GM18520 (cell line): ENCODE results near the gene NSMF.

Source experiments
- ATAC-seq: cut with Tn5 transposase; IDR thresholded peaks from one replicate; pipeline ENCODE4 v1.9.1; 2021; ENCODE audit not compliant: unreplicated experiment

NSMF gene

DNA sequence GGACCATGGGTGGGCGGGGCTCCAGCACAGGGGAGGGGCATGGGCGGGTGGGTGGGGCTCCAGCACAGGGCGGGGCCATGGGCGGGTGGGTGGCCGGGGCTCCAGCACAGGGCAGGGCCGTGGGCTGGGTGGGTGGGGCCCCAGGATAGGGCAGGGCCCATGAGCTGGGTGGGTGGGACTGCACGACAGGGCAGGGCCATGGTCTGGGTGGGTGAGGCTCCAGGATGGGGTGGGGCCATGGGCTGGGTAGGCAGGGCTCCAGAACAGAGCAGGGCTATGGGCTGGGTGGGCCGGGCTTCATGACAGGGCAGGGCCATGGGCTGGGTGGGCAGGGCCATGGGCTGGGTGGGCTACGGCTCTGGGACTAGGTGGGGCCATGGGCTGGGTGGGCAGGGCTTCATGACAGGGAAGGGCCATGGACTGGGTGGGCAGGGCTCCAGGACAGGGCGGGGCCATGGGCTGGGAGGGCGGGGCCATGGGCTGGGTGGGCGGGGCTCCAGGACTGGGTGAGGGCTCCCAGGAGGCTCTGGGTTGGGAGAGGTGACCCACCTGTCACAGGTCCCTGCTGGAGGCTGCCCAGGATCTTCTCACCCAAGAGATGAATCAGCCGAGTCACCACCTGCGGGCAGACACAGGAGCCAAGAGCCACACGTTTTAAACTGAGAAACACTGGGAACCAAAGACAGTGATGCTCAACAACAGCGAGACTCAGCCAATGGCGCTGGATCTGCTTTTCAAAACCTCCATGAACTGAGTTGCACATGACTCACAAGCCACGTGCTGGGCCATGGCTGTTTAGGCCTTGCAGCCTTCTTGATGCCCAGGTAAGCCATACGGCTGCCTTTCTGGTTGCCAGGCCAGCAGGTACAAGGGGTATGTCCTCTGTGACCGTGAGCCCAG, 33.6 kb upstream of the NSMF start:
- no peak for ATAC-seq

DNA sequence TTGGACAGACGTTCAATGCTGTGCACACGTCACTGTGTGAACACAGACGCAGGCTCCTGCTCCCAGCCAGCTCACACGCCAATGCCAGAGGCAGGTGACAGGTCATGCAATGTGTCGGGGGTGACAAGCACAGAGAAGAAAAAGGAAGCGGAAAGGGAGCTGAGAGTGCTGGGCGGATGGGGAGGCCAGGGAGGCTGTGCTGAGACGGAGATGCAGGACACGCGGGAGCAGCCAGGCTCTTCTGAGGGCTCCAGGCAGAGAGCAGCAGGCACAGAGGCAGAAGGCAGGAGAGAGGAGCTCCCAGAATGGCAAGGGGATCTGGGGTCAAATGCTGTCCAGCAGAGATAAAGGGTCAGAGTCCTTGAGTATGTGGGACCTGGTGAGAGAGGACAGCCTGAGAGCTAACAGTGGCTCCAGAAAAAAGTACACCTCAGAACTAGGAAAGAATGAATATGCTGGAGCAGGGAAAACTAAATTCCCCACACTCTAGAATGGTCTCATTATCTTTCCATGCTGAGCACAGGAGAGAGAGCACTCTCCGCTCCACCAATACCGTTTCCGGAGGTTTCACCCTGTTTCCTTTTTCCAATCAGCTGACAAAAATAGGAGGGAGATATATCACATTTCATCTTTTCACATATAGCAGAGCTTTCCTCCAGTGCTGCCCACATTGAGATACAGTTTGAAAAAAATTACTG, 32.8 kb upstream of the NSMF start:
- no peak for ATAC-seq

DNA sequence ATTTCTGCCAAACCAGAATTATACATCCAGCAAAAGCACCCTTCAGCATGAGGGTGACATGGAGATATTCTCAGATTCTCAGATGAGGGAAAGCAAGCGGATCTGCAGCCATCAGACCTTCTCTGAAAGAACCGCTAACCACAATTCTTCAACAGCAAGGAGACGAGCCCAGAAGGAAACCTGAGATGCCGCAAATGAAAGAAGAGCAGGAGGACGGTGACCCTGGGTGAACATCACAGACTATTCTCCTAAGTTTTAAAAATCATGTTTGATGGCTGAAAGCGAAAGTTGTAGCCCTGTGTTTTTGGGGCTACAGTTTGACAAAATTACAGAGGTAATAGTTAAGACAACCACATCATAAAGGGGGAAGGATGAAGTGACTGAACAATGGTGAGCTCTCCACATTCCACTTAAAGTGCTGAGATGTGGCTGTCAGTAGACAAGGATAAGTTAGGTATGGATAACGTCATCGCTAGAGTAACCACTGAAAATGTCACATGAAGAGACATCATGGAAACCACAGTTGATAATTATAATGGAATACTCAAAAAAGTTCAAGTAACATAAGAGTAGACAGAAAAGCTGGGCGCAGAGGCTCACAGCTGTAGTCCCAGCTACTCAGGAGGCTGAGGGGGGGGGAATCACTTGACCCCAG, 31.5 kb upstream of the NSMF start:
- no peak for ATAC-seq

DNA sequence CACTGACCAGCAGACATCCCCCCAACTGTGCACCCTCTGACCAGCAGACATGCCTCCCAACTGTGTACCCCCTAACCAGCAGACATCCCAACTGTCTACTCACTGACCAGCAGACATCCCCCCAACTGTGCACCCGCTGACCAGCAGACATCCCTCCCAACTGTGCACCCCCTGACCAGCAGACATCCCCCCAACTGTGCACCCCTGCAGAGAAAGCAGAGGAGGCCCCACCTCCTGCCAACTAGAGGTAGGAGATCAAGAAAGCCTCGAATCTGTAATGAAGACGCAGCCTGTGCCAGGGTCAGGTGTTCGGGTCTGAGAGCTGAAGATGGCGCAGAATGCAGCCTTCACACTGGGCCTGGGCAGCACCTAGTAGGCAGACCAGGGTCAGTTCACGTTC, 29.8 kb upstream of the NSMF start:
- ATAC-seq, result no peak

DNA sequence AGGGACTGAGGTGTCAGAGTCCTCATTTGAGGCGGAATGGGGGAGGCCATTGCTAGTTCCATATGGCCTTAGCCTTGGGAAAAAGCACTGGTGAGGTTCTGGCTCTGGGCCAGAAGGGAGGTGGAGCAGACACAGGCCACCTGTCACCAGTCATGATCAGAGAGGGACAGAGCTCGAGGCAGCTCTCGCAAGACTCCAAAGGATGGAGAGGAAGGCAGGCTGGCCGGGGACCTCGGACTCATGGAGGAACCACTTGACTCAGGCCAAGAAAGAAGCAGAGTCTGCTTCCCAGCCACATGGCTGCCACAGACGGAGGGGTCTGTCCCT, 29.2 kb upstream of the NSMF start:
- no peak for ATAC-seq

DNA sequence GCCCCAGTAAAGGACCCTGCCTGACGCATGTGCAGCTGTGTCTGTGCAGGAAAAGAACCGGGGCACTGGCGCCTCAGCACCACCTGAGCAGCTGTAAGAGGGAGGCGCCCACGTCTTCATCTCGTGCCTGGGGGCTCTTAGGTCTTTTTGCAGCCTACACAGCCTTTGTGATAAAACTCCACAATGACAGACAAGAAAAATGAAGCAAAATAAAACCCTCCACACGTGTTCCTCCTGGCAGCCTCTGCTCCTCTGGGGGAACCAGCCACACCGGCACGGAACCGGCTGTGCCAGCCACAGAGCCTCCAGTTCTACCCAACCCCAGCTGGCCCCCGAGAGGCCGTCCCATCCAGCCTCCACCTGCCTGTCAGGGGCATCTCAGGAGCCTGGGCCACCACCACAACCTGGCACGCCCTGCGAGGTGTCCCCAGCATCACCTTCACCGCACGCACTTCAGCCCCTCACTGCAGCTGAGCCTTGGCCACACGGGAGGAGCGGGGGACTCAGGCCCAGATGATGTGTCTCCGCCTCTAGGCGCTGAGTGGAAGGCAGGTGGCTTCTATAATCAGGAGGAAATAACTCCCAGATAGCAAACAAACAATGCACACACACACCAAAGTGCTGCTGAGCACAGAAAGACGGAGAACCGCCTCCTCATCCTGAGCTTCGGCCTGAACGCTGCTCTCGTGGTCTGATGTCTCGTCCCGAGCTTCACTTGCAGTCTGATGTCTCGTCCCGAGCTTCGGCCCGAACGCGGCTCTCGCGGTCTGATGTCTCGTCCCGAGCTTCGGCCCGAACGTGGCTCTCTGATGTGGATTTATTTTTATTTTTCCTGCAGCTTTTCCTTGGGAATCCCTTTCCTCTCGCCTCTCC, 28.6 kb upstream of the NSMF start:
- no peak for ATAC-seq

DNA sequence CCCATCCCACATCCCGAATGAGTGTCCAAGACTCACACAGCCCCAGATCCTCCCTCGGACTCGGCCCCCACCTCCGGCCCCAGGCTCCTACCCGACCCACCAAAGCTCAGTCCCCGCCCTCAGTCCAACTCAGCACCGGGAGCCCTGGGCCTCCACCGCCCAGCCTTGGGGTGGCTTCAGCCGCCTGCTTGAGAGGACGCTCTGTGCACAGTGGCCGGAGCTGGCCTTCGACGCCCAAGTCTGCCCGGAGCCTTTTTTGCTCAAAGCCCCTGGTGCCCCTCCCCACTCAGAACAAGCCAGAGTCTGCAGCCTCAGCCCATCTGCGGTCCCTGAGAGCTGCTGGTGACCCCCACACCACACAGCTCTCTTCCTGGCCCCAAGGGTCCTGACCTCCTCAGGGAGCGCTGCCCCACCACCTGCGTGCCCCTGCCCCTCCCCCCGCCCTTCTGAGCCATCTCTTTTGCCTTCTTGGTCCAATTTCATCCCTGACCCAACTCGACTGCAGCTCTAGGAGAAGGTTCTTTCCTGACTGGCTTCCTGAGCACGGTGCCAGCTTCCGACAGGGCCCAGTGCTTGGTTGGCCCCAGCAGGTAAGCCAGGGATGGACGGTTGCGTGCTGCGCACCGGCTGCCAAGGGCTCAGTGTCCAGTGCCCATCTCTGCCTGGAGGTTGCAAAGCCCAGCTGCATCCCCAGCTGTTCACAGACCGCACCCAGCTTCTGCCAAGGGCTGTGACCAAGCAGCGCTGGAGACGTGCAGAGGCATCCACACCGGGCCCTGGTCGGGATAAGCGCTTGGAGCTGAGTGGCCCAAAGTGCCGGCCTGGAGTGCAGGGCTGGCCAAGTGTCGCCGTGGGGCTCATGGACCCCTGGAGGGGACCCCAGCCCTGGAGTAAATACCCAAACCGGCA, 27.7 kb upstream of the NSMF start:
- ATAC-seq, result no peak

DNA sequence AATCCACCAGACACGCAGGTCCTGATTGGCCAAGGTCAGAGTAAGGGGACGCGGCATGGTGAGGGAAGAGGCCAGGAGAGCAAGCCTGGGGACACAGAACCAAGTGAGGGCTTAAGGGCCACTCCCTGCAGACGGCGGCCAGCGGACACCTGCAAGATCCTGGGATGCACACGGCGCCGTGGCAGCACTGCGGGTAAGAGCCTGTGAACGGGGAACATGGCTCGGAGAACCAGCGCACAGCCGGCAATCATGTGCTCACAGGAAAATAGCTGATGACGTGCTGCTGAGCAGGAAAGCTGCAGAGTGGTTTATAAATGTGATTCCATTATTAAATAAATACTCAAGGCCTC, 27.0 kb upstream of the NSMF start:
- no peak for ATAC-seq

DNA sequence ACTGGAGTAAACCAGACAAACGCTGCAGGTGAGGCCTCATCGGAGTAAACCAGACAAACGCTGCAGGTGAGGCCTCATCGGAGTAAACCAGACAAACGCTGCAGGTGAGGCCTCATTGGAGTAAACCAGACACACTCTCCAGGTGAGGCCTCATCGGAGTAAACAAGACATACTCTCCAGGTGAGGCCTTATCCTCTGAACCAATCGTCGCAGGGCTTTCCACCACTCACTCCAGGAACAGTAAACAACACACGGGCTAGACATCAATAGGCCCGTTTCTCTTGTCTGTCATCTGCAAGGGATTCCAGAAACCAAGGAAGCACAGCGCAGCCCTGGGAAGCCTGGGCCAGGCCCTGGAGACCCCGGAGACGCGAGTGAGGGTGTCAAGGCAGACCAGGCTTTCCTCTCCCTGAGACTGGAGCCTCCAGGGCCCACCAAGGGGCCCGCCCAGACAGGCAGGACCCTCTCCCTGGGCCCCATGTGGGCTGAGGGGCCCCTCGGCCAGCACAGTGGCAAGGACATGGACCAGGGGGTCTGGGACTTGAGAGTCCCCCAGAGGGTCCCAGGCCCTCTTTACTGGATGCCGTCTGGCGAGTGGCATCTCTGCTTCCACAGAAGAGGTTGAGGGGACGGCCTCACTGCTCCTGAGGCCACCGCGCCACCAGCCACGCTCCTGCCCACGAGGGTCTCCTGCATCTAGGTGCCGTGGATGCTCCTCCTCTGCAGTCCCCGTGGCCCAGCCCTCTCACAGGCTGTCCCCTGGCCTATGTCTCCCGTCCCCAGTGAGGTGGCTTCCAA, 26.4 kb upstream of the NSMF start:
- no peak for ATAC-seq

DNA sequence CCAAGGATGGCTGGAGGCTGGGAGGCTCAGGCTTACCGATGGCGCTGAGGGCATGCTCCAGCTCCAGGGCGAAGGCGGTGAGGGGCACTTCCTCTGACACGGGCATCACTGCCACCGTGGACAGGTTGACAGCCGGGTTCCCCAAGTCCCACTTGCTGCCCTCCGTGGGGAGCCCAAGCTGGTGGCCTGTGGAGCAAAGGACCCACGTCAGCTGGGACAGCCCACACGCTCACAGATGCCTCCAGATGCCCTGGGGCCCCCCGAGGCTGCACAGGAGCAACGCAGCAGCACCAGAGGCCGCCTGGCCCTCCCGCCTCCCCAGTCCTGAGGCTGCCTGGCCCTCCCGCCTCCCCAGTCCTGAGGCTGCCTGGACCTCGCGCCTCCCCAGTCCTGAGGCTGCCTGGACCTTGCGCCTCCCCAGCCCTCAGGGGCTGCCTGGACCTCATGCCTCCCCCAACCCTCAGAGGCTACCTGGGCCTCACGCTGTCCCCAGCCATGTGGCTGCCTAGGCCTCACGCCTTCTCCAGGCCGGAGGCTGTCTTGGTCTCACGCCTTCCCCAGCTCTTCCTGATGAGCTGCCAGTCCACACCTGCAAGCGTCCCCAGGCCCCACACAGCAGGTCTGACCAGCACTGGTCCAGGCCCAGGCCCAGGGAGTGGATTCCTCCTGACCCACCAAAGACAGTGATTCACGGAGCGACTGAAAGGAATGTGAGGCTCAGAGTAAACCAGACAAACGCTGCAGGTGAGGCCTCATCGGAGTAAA, 25.6 kb upstream of the NSMF start:
- ATAC-seq, result no peak

DNA sequence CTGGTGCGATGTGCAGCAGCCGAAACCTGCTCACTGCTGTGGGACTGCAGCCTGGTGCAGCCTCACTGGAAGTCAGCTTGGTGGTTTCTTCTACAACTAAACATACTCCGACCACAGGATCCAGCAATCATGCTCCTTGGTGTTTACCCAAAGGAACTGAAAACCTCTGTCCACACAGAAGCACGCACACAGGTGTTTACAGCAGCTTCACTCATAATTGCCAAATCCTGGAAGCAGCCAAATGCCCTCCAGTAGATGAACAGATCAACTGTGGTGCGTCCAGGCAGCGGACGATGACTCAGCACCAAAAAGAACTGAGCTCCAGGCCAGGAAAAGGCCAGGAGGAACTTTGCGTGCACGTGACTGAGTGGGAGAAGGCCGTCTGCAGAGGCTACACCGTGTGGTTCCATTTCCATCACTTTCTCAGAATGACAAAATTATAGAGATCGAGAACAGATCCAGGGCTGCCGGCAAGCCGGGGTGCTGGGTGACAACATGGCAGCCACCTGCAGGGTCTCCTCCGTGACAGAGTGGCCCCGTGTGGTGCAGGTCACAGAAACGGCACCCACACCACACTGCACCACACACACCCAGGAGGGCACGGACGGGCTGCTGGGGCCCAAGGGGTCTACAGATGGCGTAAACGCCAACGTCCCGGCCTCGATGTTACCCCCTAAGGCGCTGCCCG, 23.1 kb upstream of the NSMF start:
- ATAC-seq, result no peak

DNA sequence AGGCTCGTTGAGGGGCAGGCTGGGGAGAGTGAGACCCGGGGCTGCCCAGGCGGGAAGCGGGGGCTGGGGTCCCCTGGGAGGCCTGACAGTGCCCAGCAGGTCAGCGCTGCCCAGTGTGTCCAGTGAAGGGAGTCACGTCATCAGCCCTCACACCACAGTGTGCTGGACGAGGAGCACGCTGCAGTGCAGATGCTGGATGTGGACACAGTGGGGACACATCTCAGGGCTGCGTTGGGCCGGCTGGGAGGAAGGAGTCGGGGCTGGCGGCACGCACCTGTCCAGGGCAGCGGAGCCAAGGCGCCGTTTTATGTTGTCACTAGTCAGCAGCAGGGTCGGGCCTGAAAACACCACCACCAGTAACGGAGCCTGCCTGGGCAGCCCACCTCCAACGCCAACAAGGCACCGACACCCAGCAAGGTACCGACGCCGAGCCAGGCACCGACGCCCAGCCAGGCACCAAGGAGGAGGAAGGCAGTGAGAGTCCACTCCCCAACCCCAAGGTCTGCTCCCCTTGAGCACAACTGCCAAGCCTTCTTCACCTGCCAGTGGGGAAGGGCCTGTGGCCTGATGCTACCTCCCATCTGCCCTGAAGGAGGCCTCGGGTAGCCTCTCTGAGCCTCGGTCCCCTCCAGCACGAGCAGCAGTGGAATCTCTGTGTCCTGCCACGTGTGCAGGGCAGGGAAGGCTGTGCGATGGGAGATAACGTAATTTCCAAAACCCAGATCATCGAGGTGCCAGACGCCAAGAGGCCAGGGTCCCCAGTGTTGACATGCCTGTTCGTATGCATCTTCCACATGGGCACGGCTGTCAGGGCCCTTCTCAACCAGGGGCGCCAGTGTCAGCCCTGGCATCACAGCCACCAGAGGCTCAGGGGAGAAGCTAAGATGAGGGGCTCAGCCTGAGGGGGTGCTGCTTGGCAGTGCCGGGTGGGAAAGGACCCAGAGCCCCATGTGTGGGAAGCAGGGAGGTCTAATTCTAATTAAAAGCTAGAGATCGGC, 21.9 kb upstream of the NSMF start:
- ATAC-seq, result no peak

DNA sequence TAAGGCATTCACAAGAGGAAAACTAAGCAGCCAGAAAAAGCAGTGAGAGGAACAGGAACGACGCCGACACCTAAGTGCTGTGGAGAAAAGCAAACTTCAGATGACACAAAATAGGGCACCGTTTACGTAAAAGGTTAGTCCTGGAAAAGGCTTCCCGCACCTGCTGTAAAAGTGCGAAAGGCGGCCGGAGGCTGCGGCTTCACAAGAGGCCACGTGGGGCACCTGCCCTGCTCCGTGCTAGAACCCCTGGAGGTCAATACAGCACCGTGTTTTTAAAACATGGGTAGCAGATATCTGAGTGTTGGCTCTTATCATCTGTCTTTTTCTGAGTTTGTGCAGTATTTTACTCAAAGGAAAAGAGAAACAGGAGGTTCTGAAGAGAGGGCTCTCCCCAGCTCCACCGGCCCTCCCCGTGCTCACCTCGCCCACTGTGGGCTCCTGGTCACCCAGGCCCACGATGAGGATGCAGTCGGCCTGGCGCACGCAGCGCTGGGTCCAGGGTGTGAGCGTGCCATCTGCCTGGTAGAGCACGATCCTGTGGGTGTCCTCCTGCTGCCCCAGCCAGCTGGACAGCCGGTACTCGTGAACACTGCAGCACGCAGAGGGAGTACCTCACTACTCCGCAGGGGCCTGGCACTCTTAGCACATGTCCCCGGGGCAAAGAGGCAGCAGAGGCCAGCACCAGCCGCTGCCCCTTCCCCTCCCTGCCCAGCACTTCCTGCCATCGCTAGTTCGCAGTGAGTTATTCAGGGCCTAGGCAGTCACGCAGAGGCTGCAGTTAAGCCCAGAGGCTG, 21.0 kb upstream of the NSMF start:
- ATAC-seq, result no peak

DNA sequence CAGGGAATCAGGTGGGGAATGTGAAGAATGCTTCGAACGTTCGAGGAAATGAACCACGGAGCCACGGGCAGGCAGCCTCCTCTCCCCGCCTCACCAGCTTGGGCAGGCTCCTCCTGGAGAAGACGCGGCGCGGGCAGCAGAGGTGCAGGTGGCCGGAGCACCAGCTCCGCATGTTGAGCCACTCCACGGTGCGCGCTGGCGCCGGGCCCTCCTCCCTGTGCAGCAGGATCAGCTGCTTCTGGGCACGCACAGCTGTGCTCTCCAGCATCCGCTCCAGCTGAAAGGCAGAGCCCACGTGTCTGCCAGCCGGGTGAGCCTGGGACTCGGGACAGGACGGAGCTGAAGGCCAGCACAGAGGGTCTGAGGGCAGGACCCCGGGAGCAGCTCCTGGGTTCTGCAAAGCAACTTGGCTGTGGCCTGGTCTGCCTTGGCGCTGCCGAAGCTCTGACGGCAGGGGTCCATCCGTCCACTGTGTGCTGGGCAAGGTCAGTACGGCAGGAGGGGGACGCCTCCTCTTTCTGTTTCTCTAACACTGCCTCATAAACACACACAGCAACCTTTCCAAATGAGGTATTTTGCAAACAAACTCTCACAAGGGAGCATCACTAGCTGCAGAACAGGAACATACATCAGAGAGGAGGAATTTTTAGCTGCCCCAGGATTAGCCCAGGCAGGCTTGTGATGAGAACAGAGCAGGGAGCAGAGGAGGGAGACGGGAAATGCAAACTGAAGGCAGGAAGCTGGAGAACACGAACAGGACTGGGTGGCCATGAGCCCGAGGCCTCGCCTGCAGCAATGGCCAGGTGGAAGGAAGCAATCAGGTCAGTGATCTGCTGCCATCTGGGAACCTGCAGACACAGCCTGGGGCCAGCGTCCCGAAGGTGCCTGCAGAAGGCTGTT, 20.1 kb upstream of the NSMF start:
- no peak for ATAC-seq

DNA sequence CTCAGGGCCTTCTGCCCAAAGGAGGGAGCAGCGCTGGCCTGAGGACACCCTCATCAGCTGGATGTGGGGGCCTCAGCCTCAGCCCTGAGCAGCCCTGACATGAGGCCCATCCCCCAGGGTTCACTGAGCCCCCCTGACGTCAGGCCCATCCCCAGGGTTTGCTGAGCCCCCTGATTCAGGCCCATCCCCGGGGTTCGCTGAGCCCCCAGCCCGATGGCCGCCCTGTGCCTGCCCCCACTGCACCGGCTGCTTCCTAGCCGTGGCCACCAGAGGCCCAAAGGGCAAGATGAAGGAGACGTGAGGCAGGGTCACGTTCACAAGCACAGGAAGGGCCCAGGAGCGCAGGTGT, 19.5 kb upstream of the NSMF start:
- no peak for ATAC-seq
